Right cardiac atrium (tissue), 5 donors: Measurements from ENCODE around the gene GFM1. TPM values are rescaled to one million over a fixed set of nuclear protein-coding genes. Genes with fewer than 3 reads are reported as not detected.
"Not testable (repeated sequence)": the region's sequence is repeated elsewhere in the genome, so short reads cannot be mapped to it uniquely, and the experiment has no call there.

Source experiments
- ATAC-seq, 2 donors: fragments of 200-7000 bp; cut with Tn5 transposase; one replicate each; pipeline versions ENCODE4 v1.8.0 to v1.9.1; 2020; ENCODE audit warnings: moderate library complexity in 2 of 2, mild to moderate bottlenecking in 1 of 2
- DNase-seq, 3 donors: peaks; one replicate each; pipeline ENCODE4 v3.0.0-alpha.2; 2020
- H3K27ac ChIP-seq: one replicate; pipeline ENCODE4 v1.5.1; 2013; ENCODE audit warnings: mild to moderate bottlenecking, low read length, control low read depth, moderate library complexity
- H3K27me3 ChIP-seq: one replicate; pipeline ENCODE4 v1.6.1; 2013; ENCODE audit not compliant: control insufficient read depth, insufficient read depth
- H3K4me1 ChIP-seq: one replicate; pipeline ENCODE4 v1.6.1; 2013; ENCODE audit warnings: low read length; ENCODE audit not compliant: control insufficient read depth, insufficient read depth
- H3K4me3 ChIP-seq: one replicate; pipeline ENCODE4 v1.5.1; 2013; ENCODE audit warnings: low read length, control low read depth
- H3K9me3 ChIP-seq: one replicate; pipeline ENCODE4 v1.6.1; 2013; ENCODE audit warnings: low read length; ENCODE audit not compliant: control insufficient read depth
- WGBS: extraction: QIAGEN DNeasy Blood & Tissue Kit; methylation state at CpG from one replicate; pipeline ENCODE4 v1.1.7; 2013; 5-methylcytosine and 5-hydroxymethylcytosine counted together
- intact Hi-C, 4 donors: fragments of 100-400 bp; cut with DNase I; formaldehyde crosslinking; loops; one replicate each; pipeline versions ENCODE4 v1.11.0 to v1.14.0; 2022 to 2023
- polyA plus RNA-seq: library from polyadenylated mRNA; stranded (reverse); fragments of 200-250 nt; gene quantifications from one replicate; pipeline ENCODE4 v1.2.3, GENCODE V29; 2013
- total RNA-seq, 4 donors: library from RNA; stranded (reverse); fragmentation: NEBNext Ultra II Directional; extraction: Animal tissue kit (Norgen Biotek cat#: 25700); gene quantifications; one replicate each; pipeline ENCODE4 v1.2.1, GENCODE V29; 2021
- donor health status: healthy with polysubstance abuse.
- donor health status: DM: no; HTN: yes; CAD: no.
- donor health status: DM: no; HTN: no; CAD: no.
- donor health status: DM: no; HTN: yes; CAD: no; lungs with severe emphysema.
- donor health status: DM: yes; HTN: yes; CAD: no.

GFM1 gene
- total and polyA plus RNA-seq, 5 donors = 25.2 to 51.0 (median 46.2) TPM

- intact Hi-C loops = no loop called here
- H3K27me3 ChIP-seq = no peaks in the 10 kb centered on the region
Measured at GRCh38 chr3:158672215-158673176, 28.2 kb downstream of the GFM1 start, which contains the start of gene LXN. TSS of gene LXN (minus strand) at chr3:158672648. CDS start at chr3:158672478, 170 bp downstream.

GRCh38 chr3:158678687-158679086, 34.4 kb downstream of the GFM1 start:
- intact Hi-C loops = no loop called here
- Histone ChIP-seq H3K4me1 (no peaks in the 10 kb centered on the region), H3K27ac (no peak overlapping the region), H3K9me3 (no peaks in the 10 kb centered on the region), H3K4me3 (no peak overlapping the region), H3K27me3 (no peaks in the 10 kb centered on the region)
- ATAC-seq (no peak), DNase-seq (no peak)
- WGBS = 92% methylated on average over 2 of the region's 2 CpGs

More at GRCh38 chr3:158672215-158673176, 28.2 kb downstream of the GFM1 start, which contains the start of gene LXN:
- peak; percentile 99 for ATAC-seq
- 16% methylated on average over 30 of the region's 30 CpGs for WGBS
- Histone ChIP-seq H3K27ac (peak within 1 kb of the TSS; percentile 75), H3K4me3 (peak within 1 kb of the TSS; percentile 63), H3K9me3 (no peaks in the 10 kb centered on the region), H3K4me1 (no peaks in the 10 kb centered on the region)
- peak; percentile 86 to 94 (median 92) for DNase-seq

- Histone ChIP-seq H3K4me3 (no peak overlapping the region), H3K4me1 (no peaks in the 10 kb centered on the region), H3K27ac (no peak overlapping the region), H3K27me3 (no peaks in the 10 kb centered on the region), H3K9me3 (no peaks in the 10 kb centered on the region)
- WGBS = 22% methylated on average over 1 of the region's 1 CpG
- intact Hi-C loops = no loop called here
- no peak for DNase-seq
- no peak for ATAC-seq
Measured at GRCh38 chr3:158679547-158680000, 35.2 kb downstream of the GFM1 start.

- Histone ChIP-seq H3K4me1 (no peaks in the 10 kb centered on the region), H3K4me3 (no peak overlapping the region), H3K27ac (no peak overlapping the region), H3K9me3 (no peaks in the 10 kb centered on the region), H3K27me3 (no peaks in the 10 kb centered on the region)
- DNase-seq (no peak), ATAC-seq (no peak)
- intact Hi-C loops = no loop called here
- WGBS = 89% methylated on average over 2 of the region's 2 CpGs
Measured at GRCh38 chr3:158680861-158681260, 36.5 kb downstream of the GFM1 start.

- Histone ChIP-seq H3K27me3 (no peaks in the 10 kb centered on the region), H3K9me3 (no peaks in the 10 kb centered on the region), H3K4me3 (no peak overlapping the region), H3K4me1 (no peaks in the 10 kb centered on the region), H3K27ac (no peak overlapping the region)
- intact Hi-C loops = no loop called here
- no peak for DNase-seq
- ATAC-seq = no peak
- 95% methylated on average over 5 of the region's 5 CpGs for WGBS
Measured at GRCh38 chr3:158683230-158683962, 39.1 kb downstream of the GFM1 start.

GRCh38 chr3:158685159-158685558, 40.8 kb downstream of the GFM1 start:
- WGBS = 88% methylated on average over 2 of the region's 2 CpGs
- no peaks in the 10 kb centered on the region for H3K27me3 ChIP-seq
- no peaks in the 10 kb centered on the region for H3K4me1 ChIP-seq
- ATAC-seq (no peak), DNase-seq (no peak)
- no peaks in the 10 kb centered on the region for H3K9me3 ChIP-seq
- no peak overlapping the region for H3K4me3 ChIP-seq
- intact Hi-C loops = no loop called here
- H3K27ac ChIP-seq = no peak overlapping the region

GRCh38 chr3:158693866-158694456, 49.6 kb downstream of the GFM1 start:
- H3K27me3 ChIP-seq, H3K9me3 ChIP-seq, DNase-seq, H3K4me1 ChIP-seq, H3K4me3 ChIP-seq, intact Hi-C loops, H3K27ac ChIP-seq, ATAC-seq: not testable (repeated sequence)
- 98% methylated on average over 3 of the region's 3 CpGs for WGBS

- Histone ChIP-seq H3K27me3 (no peaks in the 10 kb centered on the region), H3K4me1 (no peaks in the 10 kb centered on the region), H3K9me3 (no peaks in the 10 kb centered on the region), H3K4me3 (no peak overlapping the region), H3K27ac (no peak overlapping the region)
- intact Hi-C loops = no loop called here
- WGBS = 47% methylated on average over 2 of the region's 2 CpGs
- DNase-seq (no peak), ATAC-seq (no peak)
Measured at GRCh38 chr3:158696618-158697017, 52.3 kb downstream of the GFM1 start.

- peak in 2 of 3 donors; percentile 46 to 59 for DNase-seq
- H3K4me1 ChIP-seq = no peaks in the 10 kb centered on the region
- H3K27ac ChIP-seq = no peak overlapping the region
- intact Hi-C loops = no loop called here
- H3K4me3 ChIP-seq = no peak overlapping the region
- peak; percentile 61 to 79 for ATAC-seq
- H3K9me3 ChIP-seq = no peaks in the 10 kb centered on the region
- no peaks in the 10 kb centered on the region for H3K27me3 ChIP-seq
Measured at GRCh38 chr3:158700559-158700958, 56.2 kb downstream of the GFM1 start.

- intact Hi-C loops = no loop called here
- no peak for ATAC-seq
- Histone ChIP-seq H3K4me3 (no peak overlapping the region), H3K9me3 (no peaks in the 10 kb centered on the region), H3K4me1 (no peaks in the 10 kb centered on the region), H3K27me3 (no peaks in the 10 kb centered on the region), H3K27ac (no peak overlapping the region)
- DNase-seq = no peak
- 74% methylated on average over 4 of the region's 4 CpGs for WGBS
Measured at GRCh38 chr3:158701420-158702065, 57.2 kb downstream of the GFM1 start.
